GM21717 (cell line): ENCODE data around the gene KIF5C.

Experiments
- ATAC-seq: cut with Tn5 transposase; IDR thresholded peaks from one replicate; pipeline ENCODE4 v1.9.1; 2021; ENCODE audit warnings: mild to moderate bottlenecking, moderate library complexity; ENCODE audit not compliant: unreplicated experiment

KIF5C gene

GRCh38 chr2:149068225-149068995 lies 193.4 kb downstream of the KIF5C start:
- ATAC-seq = peak; percentile 68

- no peak for ATAC-seq
Observed at GRCh38 chr2:149068996-149069888, 194.2 kb downstream of the KIF5C start.

GRCh38 chr2:149070681-149071320 lies 195.8 kb downstream of the KIF5C start:
- ATAC-seq = no peak

GRCh38 chr2:149075105-149075504 lies 200.1 kb downstream of the KIF5C start:
- ATAC-seq = no peak

GRCh38 chr2:149075853-149076252 lies 200.8 kb downstream of the KIF5C start:
- ATAC-seq = no peak
